A549 (cell line): ENCODE data around the gene IL4R.

Experiments used
- CEBPB ChIP-seq, 2 experiments: fragments of >200 bp in 1 of 2; sonication (Bioruptor Twin) in 1 of 2; formaldehyde crosslinking in 1 of 2; IDR thresholded peaks; 2 replicates each; pipeline ENCODE4 v1.6.1; 2012 to 2016
- CHD2 ChIP-seq: fragments of 150-350 bp; IDR thresholded peaks from 2 replicates; pipeline ENCODE4 v1.6.1; 2014; ENCODE audit warnings: low read length; ENCODE audit not compliant: partially characterized antibody
- JUNB ChIP-seq: fragments of >200 bp; sonication (Bioruptor Twin); formaldehyde crosslinking; IDR thresholded peaks from 2 replicates; pipeline ENCODE4 v1.6.1; 2016

- TF ChIP-seq CHD2 (no peak), CEBPB (IDR thresholded peaks at IDR 0.05) (no peak), JUNB (no peak)
Observed at GRCh38 chr16:27353853-27354252, 40.1 kb downstream of the IL4R start.
